ENCODE measurements around the gene CPED1.

DNA sequence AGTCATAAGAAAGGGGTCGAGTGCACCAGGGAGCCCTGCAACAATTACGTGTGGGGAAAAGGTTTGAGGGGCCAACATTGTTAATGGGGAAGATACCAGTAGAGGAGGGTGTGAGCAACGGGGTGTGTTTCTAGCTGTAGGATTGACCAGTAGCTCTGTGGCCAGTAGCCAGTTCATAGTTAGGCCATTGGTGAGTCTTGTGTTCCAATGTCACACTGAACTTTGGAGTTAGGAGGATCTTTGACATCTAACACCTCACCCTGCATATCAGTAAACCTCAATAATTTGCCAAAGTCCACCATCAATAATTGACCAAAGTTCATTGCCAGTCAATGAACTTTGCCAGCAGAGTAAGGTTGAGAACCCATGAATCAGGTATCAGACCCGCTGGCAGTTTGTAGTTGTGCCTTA lies 168.8 kb downstream of the CPED1 start:
- TF ChIP-seq, protein P1, sequence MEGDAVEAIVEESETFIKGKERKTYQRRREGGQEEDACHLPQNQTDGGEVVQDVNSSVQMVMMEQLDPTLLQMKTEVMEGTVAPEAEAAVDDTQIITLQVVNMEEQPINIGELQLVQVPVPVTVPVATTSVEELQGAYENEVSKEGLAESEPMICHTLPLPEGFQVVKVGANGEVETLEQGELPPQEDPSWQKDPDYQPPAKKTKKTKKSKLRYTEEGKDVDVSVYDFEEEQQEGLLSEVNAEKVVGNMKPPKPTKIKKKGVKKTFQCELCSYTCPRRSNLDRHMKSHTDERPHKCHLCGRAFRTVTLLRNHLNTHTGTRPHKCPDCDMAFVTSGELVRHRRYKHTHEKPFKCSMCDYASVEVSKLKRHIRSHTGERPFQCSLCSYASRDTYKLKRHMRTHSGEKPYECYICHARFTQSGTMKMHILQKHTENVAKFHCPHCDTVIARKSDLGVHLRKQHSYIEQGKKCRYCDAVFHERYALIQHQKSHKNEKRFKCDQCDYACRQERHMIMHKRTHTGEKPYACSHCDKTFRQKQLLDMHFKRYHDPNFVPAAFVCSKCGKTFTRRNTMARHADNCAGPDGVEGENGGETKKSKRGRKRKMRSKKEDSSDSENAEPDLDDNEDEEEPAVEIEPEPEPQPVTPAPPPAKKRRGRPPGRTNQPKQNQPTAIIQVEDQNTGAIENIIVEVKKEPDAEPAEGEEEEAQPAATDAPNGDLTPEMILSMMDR (conservative IDR thresholded peaks at IDR 0.05; ENCODE audit: low read depth in 2 of 2) = no peak
- TF ChIP-seq, protein P2, sequence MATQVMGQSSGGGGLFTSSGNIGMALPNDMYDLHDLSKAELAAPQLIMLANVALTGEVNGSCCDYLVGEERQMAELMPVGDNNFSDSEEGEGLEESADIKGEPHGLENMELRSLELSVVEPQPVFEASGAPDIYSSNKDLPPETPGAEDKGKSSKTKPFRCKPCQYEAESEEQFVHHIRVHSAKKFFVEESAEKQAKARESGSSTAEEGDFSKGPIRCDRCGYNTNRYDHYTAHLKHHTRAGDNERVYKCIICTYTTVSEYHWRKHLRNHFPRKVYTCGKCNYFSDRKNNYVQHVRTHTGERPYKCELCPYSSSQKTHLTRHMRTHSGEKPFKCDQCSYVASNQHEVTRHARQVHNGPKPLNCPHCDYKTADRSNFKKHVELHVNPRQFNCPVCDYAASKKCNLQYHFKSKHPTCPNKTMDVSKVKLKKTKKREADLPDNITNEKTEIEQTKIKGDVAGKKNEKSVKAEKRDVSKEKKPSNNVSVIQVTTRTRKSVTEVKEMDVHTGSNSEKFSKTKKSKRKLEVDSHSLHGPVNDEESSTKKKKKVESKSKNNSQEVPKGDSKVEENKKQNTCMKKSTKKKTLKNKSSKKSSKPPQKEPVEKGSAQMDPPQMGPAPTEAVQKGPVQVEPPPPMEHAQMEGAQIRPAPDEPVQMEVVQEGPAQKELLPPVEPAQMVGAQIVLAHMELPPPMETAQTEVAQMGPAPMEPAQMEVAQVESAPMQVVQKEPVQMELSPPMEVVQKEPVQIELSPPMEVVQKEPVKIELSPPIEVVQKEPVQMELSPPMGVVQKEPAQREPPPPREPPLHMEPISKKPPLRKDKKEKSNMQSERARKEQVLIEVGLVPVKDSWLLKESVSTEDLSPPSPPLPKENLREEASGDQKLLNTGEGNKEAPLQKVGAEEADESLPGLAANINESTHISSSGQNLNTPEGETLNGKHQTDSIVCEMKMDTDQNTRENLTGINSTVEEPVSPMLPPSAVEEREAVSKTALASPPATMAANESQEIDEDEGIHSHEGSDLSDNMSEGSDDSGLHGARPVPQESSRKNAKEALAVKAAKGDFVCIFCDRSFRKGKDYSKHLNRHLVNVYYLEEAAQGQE (IDR thresholded peaks at IDR 0.05; ENCODE audit: unreplicated experiment) = no peak
- TF ChIP-seq ZNF114 (CRISPR knock-in tag; IDR thresholded peaks at IDR 0.05) = no peak
- TF ChIP-seq, protein P3, sequence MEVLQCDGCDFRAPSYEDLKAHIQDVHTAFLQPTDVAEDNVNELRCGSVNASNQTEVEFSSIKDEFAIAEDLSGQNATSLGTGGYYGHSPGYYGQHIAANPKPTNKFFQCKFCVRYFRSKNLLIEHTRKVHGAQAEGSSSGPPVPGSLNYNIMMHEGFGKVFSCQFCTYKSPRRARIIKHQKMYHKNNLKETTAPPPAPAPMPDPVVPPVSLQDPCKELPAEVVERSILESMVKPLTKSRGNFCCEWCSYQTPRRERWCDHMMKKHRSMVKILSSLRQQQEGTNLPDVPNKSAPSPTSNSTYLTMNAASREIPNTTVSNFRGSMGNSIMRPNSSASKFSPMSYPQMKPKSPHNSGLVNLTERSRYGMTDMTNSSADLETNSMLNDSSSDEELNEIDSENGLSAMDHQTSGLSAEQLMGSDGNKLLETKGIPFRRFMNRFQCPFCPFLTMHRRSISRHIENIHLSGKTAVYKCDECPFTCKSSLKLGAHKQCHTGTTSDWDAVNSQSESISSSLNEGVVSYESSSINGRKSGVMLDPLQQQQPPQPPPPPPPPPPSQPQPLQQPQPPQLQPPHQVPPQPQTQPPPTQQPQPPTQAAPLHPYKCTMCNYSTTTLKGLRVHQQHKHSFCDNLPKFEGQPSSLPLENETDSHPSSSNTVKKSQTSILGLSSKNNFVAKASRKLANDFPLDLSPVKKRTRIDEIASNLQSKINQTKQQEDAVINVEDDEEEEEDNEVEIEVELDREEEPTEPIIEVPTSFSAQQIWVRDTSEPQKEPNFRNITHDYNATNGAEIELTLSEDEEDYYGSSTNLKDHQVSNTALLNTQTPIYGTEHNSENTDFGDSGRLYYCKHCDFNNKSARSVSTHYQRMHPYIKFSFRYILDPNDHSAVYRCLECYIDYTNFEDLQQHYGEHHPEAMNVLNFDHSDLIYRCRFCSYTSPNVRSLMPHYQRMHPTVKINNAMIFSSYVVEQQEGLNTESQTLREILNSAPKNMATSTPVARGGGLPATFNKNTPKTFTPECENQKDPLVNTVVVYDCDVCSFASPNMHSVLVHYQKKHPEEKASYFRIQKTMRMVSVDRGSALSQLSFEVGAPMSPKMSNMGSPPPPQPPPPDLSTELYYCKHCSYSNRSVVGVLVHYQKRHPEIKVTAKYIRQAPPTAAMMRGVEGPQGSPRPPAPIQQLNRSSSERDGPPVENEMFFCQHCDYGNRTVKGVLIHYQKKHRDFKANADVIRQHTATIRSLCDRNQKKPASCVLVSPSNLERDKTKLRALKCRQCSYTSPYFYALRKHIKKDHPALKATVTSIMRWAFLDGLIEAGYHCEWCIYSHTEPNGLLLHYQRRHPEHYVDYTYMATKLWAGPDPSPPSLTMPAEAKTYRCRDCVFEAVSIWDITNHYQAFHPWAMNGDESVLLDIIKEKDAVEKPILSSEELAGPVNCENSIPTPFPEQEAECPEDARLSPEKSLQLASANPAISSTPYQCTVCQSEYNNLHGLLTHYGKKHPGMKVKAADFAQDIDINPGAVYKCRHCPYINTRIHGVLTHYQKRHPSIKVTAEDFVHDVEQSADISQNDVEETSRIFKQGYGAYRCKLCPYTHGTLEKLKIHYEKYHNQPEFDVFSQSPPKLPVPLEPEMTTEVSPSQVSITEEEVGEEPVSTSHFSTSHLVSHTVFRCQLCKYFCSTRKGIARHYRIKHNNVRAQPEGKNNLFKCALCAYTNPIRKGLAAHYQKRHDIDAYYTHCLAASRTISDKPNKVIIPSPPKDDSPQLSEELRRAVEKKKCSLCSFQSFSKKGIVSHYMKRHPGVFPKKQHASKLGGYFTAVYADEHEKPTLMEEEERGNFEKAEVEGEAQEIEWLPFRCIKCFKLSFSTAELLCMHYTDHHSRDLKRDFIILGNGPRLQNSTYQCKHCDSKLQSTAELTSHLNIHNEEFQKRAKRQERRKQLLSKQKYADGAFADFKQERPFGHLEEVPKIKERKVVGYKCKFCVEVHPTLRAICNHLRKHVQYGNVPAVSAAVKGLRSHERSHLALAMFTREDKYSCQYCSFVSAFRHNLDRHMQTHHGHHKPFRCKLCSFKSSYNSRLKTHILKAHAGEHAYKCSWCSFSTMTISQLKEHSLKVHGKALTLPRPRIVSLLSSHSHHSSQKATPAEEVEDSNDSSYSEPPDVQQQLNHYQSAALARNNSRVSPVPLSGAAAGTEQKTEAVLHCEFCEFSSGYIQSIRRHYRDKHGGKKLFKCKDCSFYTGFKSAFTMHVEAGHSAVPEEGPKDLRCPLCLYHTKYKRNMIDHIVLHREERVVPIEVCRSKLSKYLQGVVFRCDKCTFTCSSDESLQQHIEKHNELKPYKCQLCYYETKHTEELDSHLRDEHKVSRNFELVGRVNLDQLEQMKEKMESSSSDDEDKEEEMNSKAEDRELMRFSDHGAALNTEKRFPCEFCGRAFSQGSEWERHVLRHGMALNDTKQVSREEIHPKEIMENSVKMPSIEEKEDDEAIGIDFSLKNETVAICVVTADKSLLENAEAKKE (CRISPR knock-in tag; IDR thresholded peaks at IDR 0.05) = no peak
- no peak for TF ChIP-seq POLR2AphosphoS5 (IDR thresholded peaks at IDR 0.05; ENCODE audit: low read depth)
- TF ChIP-seq EZH2 (IDR thresholded peaks at IDR 0.05; ENCODE audit: low read depth, unreplicated experiment) = no peak

Measured in GM23338 (cell line).